Small intestine (tissue), 7 donors: ENCODE data around the gene GRIK3. TPM values are rescaled to one million over a fixed set of nuclear protein-coding genes. Genes with fewer than 3 reads are reported as not detected.

Experiments
- DNase-seq, 2 donors: peaks; one replicate each; pipeline versions ENCODE4 v3.0.0 to v3.0.0-alpha.2; 2013
- FAIRE-seq: peaks from 2 replicates; lab custom pipeline; 2012; peaks lifted over from hg19 to GRCh38; lab: Jason Lieb, UNC
- H3K27ac ChIP-seq, 3 donors: one replicate each; pipeline ENCODE4 v1.5.1; 2013; ENCODE audit warnings: low read length in 2 of 3, mild to moderate bottlenecking in 2 of 3, control low read depth in 1 of 3, inconsistent platforms in 1 of 3, low read depth in 1 of 3, moderate library complexity in 1 of 3
- H3K27me3 ChIP-seq, 3 donors: one replicate each; pipeline ENCODE4 v1.6.1; 2013; ENCODE audit warnings: low read length in 3 of 3, inconsistent platforms in 1 of 3; ENCODE audit not compliant: control insufficient read depth in 3 of 3, insufficient read depth in 3 of 3
- H3K36me3 ChIP-seq, 3 donors: one replicate each; pipeline ENCODE4 v1.6.1; 2013; ENCODE audit warnings: low read length in 3 of 3, inconsistent platforms in 1 of 3, low read depth in 1 of 3, mild to moderate bottlenecking in 1 of 3, moderate library complexity in 1 of 3; ENCODE audit not compliant: control insufficient read depth in 3 of 3, insufficient read depth in 2 of 3
- H3K4me1 ChIP-seq, 3 donors: one replicate each; pipeline ENCODE4 v1.6.1; 2013; ENCODE audit warnings: low read length in 2 of 3, inconsistent platforms in 1 of 3, low read depth in 1 of 3, mild to moderate bottlenecking in 1 of 3, moderate library complexity in 1 of 3; ENCODE audit not compliant: control insufficient read depth in 3 of 3, insufficient read depth in 2 of 3
- H3K4me3 ChIP-seq, 3 donors: one replicate each; pipeline ENCODE4 v1.5.1; 2013; ENCODE audit warnings: low read length in 3 of 3, control low read depth in 1 of 3, inconsistent platforms in 1 of 3, low read depth in 1 of 3, mild to moderate bottlenecking in 1 of 3, moderate library complexity in 1 of 3
- H3K9me3 ChIP-seq, 2 donors: one replicate each; pipeline ENCODE4 v1.6.1; 2013; ENCODE audit warnings: low read depth in 1 of 2, low read length in 1 of 2; ENCODE audit not compliant: control insufficient read depth in 2 of 2, insufficient read depth in 1 of 2
- WGBS, 3 donors: extraction: QIAGEN DNeasy Blood & Tissue Kit; methylation state at CpG; one replicate each; pipeline ENCODE4 v1.1.7; 2013; 5-methylcytosine and 5-hydroxymethylcytosine counted together
- polyA plus RNA-seq, 4 donors: library from polyadenylated mRNA; stranded (reverse) in 3 of 4; unstranded in 1 of 4; fragments of 200-250 nt in 3 of 4; fragments of 120-200 nt in 1 of 4; gene quantifications; one replicate each; pipeline versions ENCODE4 v1.2.1 to v1.2.3, GENCODE V29; 2013
- donor health status: healthy with polysubstance abuse.
- donor health status: control.
- donor health status: control.
- donor health status: Bipolar disorder and iron deficiency.
- donor health status: healthy.

GRIK3 gene
- polyA plus RNA-seq, 4 donors: 0.81 to 1.9 TPM; not detected in 2

GRCh38 chr1:36883315-36883949, 150.9 kb downstream of the GRIK3 start:
- H3K27me3 ChIP-seq: no peaks in the 10 kb centered on the region
- no peaks in the 10 kb centered on the region for H3K9me3 ChIP-seq
- DNase-seq (no peak), FAIRE-seq (no peak)
- no peak overlapping the region for H3K4me3 ChIP-seq
- WGBS, 3 donors: 80 to 85% (median 81%) methylated on average over 3 of the region's 3 CpGs
- no peaks in the 10 kb centered on the region for H3K4me1 ChIP-seq
- H3K36me3 ChIP-seq: no peaks in the 10 kb centered on the region
- no peak overlapping the region for H3K27ac ChIP-seq

GRCh38 chr1:36882536-36883285, 151.6 kb downstream of the GRIK3 start:
- WGBS, 3 donors: 88 to 92% (median 90%) methylated on average over 11 of the region's 11 CpGs
- Histone ChIP-seq H3K27ac (no peak overlapping the region), H3K36me3 (no peaks in the 10 kb centered on the region), H3K27me3 (no peaks in the 10 kb centered on the region), H3K4me1 (no peaks in the 10 kb centered on the region), H3K9me3 (no peaks in the 10 kb centered on the region), H3K4me3 (no peak overlapping the region)
- FAIRE-seq: no peak
- DNase-seq: no peak

GRCh38 chr1:36881541-36881940, 152.8 kb downstream of the GRIK3 start:
- H3K4me3 ChIP-seq: no peak overlapping the region
- DNase-seq: no peak
- H3K4me1 ChIP-seq: no peaks in the 10 kb centered on the region
- no peak for FAIRE-seq
- no peaks in the 10 kb centered on the region for H3K27me3 ChIP-seq
- H3K9me3 ChIP-seq: no peaks in the 10 kb centered on the region
- no peak overlapping the region for H3K27ac ChIP-seq
- 79 to 88% (median 84%) methylated on average over 6 of the region's 6 CpGs for WGBS, 3 donors
- no peaks in the 10 kb centered on the region for H3K36me3 ChIP-seq

GRCh38 chr1:36881068-36881405, 153.3 kb downstream of the GRIK3 start:
- H3K27me3 ChIP-seq: no peaks in the 10 kb centered on the region
- no peaks in the 10 kb centered on the region for H3K36me3 ChIP-seq
- H3K4me3 ChIP-seq: no peak overlapping the region
- WGBS, 3 donors: 75 to 90% (median 88%) methylated on average over 3 of the region's 3 CpGs
- FAIRE-seq (no peak), DNase-seq (no peak)
- no peaks in the 10 kb centered on the region for H3K9me3 ChIP-seq
- no peaks in the 10 kb centered on the region for H3K4me1 ChIP-seq
- no peak overlapping the region for H3K27ac ChIP-seq

GRCh38 chr1:36880155-36881067, 153.9 kb downstream of the GRIK3 start:
- Histone ChIP-seq H3K4me1 (no peaks in the 10 kb centered on the region), H3K36me3 (no peaks in the 10 kb centered on the region), H3K4me3 (no peak overlapping the region), H3K27me3 (peaks cover 0 to under 1% (median 0%) of the 10 kb centered on the region in 3 donors), H3K27ac (no peak overlapping the region), H3K9me3 (no peaks in the 10 kb centered on the region)
- WGBS, 3 donors: 77 to 87% (median 80%) methylated on average over 22 of the region's 22 CpGs
- no peak for DNase-seq
- no peak for FAIRE-seq

GRCh38 chr1:36879613-36880012, 154.7 kb downstream of the GRIK3 start:
- Histone ChIP-seq H3K9me3 (no peaks in the 10 kb centered on the region), H3K27ac (no peak overlapping the region), H3K27me3 (peaks cover 0 to 3% (median 0%) of the 10 kb centered on the region in 3 donors), H3K4me3 (no peak overlapping the region), H3K4me1 (no peaks in the 10 kb centered on the region), H3K36me3 (no peaks in the 10 kb centered on the region)
- 81 to 82% (median 81%) methylated on average over 6 of the region's 6 CpGs for WGBS, 3 donors
- DNase-seq (no peak), FAIRE-seq (no peak)

GRCh38 chr1:36876990-36877389, 157.3 kb downstream of the GRIK3 start:
- FAIRE-seq (no peak), DNase-seq (no peak)
- Histone ChIP-seq H3K27ac (no peak overlapping the region), H3K4me3 (no peak overlapping the region), H3K9me3 (no peaks in the 10 kb centered on the region), H3K36me3 (no peaks in the 10 kb centered on the region), H3K27me3 (peaks cover 0 to 3% (median 0%) of the 10 kb centered on the region in 3 donors), H3K4me1 (no peaks in the 10 kb centered on the region)
- 68 to 73% (median 70%) methylated on average over 1 of the region's 1 CpG for WGBS, 3 donors
